GM10248 (cell line): ENCODE results near the gene GNG7.

ENCODE experiments used
- CTCF ChIA-PET: fragments of 300-600 bp; sonication (Branson Sonifier 250); formaldehyde crosslinking; extraction: SDS; loops from one replicate; lab custom pipeline; 2021; ENCODE audit warnings: antibody characterized with exemption; lab: Yijun Ruan, JAX
- POLR2A ChIA-PET: fragments of 350-650 bp; sonication (Branson Sonifier 250); formaldehyde crosslinking; extraction: SDS; loops from one replicate; lab custom pipeline; 2020; ENCODE audit warnings: antibody characterized with exemption; lab: Yijun Ruan, JAX
- DNase-seq: peaks from one replicate; pipeline ENCODE4 v3.0.0; 2012; ENCODE audit errors: extremely low spot score
- TF ChIP-seq, protein P1 (sequence below): IDR thresholded peaks from 2 replicates; pipeline ENCODE4 v1.5.1; 2012; ENCODE audit warnings: mild to moderate bottlenecking, low read depth; ENCODE audit errors: extremely low read depth, missing control alignments, control extremely low read depth

GNG7 gene

GRCh38 chr19:2484178-2484937 lies 218.1 kb downstream of the GNG7 start:
- POLR2A ChIA-PET: interaction anchor here (1.3 kb wide), 1 partner anchor 8 kb away, joined by 18 read pairs; the partner anchor contains the start of gene GADD45B
- CTCF ChIA-PET: interaction anchor here (0.7 to 1.6 kb wide), 4 partner anchors 105 to 152 kb away, joined by 3 to 8 read pairs (median 3); no protein-coding TSS in a partner anchor
- TF ChIP-seq, protein P1, sequence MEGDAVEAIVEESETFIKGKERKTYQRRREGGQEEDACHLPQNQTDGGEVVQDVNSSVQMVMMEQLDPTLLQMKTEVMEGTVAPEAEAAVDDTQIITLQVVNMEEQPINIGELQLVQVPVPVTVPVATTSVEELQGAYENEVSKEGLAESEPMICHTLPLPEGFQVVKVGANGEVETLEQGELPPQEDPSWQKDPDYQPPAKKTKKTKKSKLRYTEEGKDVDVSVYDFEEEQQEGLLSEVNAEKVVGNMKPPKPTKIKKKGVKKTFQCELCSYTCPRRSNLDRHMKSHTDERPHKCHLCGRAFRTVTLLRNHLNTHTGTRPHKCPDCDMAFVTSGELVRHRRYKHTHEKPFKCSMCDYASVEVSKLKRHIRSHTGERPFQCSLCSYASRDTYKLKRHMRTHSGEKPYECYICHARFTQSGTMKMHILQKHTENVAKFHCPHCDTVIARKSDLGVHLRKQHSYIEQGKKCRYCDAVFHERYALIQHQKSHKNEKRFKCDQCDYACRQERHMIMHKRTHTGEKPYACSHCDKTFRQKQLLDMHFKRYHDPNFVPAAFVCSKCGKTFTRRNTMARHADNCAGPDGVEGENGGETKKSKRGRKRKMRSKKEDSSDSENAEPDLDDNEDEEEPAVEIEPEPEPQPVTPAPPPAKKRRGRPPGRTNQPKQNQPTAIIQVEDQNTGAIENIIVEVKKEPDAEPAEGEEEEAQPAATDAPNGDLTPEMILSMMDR: no peak
- no peak for DNase-seq

DNA sequence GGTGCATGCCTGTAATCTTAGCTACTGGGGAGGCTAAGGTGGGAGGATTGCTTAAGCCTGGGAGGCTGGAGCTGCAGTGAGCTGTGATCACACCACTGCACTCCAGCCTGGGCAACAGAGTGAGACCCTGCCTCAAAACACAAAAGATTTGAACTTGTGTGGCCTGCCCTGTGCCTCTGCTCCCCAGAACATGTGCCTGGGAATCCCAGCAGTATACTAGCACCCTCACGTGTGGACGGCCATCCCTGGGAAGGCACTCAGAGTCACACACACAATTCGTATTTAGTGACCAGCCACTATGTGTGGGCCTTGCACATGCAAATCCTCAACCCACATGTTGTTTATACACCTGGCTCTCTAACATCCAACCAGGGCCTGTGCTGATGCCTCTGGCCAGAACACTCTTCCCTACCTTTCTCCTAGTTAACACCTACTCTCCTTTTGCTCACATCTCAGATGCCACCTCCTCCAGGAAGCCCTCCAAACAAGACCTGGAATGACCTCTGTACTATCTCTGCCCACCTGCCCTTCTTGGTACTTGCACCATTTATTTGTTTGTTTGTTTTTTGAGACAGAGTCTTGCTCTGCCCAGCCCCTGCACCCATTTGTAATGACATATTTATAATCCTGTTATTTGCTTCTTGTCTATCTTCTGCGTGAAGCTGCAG lies 218.9 kb downstream of the GNG7 start:
- POLR2A ChIA-PET: interaction anchor here (1.3 kb wide), 1 partner anchor 8 kb away, joined by 18 read pairs; the partner anchor contains the start of gene GADD45B
- no peak for DNase-seq
- CTCF ChIA-PET: interaction anchor here (0.7 to 1.6 kb wide), 3 partner anchors 125 to 153 kb away, joined by 3 to 8 read pairs (median 3); no protein-coding TSS in a partner anchor
- TF ChIP-seq, protein P1: no peak

- DNase-seq: no peak
- POLR2A ChIA-PET: no interaction called here
- TF ChIP-seq, protein P1: no peak
- CTCF ChIA-PET: no interaction called here
Measured at GRCh38 chr19:2483084-2483483, 219.4 kb downstream of the GNG7 start.

DNA sequence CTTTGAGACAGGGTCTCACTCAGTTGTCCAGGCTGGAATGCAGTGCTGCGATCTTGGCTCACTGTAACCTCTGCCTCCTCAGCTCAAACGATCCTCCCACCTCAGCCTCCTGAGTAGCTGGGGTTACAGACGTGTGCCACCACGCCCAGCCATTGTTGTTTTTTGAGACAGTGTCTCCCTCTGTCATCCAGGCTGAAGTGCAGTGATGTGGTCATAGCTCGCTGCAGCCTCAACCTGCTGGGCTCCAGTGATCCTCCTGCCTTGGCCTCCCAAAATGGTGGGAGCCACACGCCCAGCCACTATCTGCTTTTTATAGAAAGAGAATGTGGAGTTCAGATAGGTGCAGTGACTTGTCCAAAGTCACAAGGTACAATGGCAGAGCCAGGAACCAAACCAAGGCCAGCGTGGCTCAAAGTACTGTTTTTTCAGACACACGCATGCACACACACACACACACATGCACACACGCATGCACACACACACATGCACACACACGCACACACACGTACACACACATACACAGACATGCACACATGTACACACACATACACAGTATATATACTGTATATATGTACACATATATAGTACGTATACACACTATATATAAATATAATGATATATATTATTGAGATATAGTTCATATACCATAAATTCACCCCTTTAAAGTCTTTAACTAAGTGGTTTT lies 220.0 kb downstream of the GNG7 start:
- no peak for DNase-seq
- ChIA-PET CTCF (no interaction called here), POLR2A (no interaction called here)
- TF ChIP-seq, protein P1: no peak

DNA sequence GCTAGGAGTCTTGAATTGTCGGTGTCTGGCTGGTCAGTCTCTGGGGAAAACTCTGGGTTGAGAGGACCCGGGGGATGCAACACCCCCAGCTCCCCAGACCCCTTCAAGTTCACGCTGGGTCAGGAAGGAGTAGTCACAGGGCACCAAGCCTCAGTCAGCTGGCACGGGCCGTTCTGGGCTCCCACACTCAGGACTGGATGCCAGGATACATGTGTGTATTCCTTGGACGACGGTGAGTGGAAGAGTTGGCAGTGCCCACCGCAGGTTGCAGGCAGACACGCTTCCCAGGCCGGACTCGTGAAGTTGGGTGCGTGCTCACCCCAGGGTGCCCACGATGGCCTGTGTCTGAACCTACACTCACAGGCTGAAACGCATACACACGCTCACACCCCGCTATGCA lies 221.0 kb downstream of the GNG7 start:
- ChIA-PET CTCF (interaction anchor here (6.7 kb wide), 1 partner anchor 129 kb away, joined by 126 read pairs; no protein-coding TSS in a partner anchor), POLR2A (interaction anchor here (1.2 kb wide), 1 partner anchor 80 kb away, joined by 3 read pairs; no protein-coding TSS in a partner anchor)
- TF ChIP-seq, protein P1: no peak
- DNase-seq: no peak
